NCI-H69 (cell line): ENCODE data around the gene TRIM7.
"Not testable (repeated sequence)": the region's sequence is repeated elsewhere in the genome, so short reads cannot be mapped to it uniquely, and the experiment has no call there.

Experiments
- DNase-seq: peaks from one replicate; lab custom pipeline; 2025; lab: John Stamatoyannopoulos, UW

The TRIM7 gene

GRCh38 chr5:181193656-181194055 lies 11.3 kb downstream of the TRIM7 start:
- no peak for DNase-seq

- no peak for DNase-seq
These were observed 12.5 kb downstream of the TRIM7 start for GRCh38 chr5:181192337-181193046.

DNA sequence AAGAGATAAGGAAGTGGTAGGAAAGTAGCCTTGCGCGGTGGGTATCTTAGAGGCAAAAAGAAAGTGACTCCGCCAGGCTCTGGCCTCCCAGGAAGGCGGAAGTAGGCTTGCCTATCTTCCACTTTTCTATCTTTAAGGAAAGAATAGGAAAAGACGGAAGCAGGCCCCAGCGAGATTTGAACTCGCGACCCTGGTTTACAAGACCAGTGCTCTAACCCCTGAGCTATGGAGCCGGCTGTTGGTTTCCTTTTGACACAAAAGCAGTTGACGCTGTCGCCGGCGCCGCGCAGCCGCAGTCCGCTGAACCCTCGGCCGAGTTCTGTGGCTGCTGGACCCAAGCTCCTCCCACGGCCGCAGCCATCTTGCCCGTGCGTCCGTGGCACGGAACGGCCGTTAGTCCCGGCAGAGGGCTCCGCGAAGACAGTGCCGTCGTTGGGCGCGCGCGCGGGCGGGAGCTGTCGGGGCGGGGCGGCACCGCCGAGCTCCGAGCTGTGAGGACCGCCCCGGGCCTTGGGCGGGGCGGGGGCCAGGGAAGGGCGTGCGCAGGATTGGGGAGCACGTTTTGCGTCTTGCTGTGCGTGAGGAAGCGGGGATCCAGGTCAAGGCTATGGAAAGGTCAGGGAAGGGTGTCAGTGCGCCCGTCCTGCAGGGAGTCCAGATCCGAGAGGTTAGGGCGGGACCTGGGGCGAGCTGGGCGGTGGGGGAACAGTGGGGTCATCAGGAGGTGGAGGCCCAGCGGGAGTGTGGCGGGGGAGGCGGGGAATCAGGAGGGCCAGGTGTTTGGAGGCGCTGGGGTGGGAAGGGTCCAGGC lies 13.3 kb downstream of the TRIM7 start:
- no peak for DNase-seq

DNA sequence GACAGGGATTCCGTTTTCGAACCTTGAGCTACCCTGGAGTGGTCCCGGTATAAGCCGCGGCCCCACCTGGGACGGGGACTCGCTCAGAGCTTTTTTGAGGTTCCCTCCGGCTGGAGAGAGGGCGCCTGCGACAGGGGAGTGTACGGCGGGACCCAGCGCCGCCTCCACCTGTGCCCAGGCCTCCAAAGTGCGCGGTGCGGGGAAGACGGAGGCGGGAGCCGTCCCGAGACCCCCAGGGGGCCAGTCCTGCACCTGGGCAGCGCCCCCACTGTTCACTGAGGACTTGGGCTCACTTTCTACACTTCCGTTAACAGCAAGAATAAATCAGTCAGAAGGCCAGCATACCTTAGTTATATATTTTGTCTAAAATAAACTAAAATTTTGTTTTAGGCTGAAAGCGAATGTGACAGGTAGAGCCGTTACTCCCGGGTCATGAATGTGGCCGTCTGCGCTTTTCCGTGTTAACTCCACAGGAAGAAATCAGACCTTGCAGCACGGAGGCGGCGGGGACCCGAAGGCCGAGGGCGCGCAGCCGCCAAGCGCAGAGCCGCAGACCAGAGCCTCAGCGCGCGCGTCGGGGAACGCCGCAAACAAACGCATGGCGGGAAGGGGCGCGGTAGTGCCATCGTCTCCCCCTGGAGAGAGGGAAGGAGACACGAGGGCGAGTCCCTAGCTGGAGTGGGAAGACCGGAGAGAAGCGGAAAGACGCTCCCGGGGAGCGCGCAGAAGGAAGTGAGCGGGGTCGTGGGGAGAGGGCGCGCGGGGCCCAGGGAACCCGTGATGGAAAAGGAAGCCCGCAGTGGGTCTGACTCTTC lies 14.1 kb downstream of the TRIM7 start:
- no peak for DNase-seq

DNA sequence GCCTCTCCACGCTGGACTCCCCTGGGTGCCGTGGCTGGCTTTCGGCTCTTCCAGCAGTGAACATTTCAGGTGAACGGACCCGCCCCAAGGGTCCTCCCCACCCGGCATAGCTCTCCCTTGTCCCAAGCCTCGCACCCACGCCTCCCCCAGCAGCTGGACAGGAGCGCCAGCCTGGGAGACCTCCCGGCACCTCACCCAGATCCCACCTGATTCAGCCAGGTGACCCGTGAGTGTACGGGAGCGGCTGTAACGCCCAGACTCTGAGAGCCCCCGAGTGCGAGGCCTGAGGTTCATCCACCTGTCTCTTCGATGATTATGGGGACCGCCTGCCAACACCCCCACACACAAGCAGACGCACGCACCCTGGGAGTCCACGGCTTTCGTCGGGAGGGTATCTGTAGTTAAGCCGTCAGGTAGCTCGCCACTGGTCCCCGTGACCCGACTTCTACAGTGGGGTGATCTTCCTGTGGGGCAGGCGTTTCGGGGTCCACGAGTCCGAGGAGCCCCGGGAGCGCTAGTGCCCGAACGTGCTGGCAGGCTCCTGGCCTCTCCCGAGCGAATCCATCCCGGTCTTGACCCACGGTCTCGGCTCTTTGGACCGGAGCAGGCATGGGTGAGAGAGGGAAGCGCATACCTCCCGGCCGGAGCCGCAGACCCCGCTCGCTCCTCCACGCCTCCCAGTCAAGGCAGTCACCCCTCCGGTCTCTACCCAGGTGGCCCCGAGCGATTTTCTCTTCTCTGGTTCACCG lies 14.9 kb downstream of the TRIM7 start:
- no peak for DNase-seq

GRCh38 chr5:181189363-181189961 lies 15.5 kb downstream of the TRIM7 start:
- DNase-seq: no peak

- DNase-seq: no peak
These were observed 16.2 kb downstream of the TRIM7 start for GRCh38 chr5:181188700-181189362.

- no peak for DNase-seq
These were observed 17.3 kb downstream of the TRIM7 start for GRCh38 chr5:181187500-181188213.

DNA sequence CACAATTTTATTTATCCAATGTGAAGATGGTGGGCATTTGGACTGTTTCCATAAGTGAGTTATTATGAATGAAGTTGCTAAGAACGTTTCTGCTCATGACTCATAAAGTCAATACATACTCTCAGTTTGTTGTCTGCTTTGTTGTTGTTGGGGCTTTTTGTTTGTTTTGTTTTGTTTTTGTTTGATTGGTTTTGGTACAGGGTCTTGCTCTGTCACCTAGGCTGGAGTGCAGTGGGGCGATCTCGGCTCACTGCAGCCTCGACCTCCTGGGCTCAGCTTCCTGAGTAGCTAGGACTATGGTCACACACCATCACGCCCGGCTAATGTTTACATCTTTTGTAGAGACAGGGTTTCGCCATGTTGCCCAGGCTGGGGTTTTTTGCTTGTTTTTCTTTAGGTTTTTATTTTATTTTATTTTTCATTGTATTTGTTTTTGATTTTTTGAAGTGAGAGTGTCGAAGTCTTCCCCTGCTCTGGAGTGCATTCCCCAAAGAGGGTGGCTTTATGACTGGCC lies 18.0 kb downstream of the TRIM7 start:
- DNase-seq: no peak

DNA sequence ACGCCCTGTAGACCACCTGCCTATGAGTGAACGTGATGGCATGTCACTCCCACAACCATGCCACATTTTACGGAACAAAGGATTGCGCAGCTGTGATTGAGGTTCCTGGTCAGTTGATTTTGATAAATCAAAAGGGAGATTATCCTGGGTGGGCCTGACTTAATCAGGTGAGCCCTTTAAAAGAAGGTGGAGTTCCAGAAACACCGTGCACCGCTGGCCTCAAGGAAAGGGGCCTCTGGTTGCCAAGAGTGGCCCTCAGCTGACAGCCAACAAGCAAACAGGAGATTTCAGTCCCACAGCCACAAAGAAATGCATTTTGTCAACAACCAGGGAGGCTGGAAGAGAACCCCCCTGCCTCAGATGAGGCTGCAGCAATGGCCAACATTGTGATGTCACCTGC lies 19.0 kb downstream of the TRIM7 start:
- DNase-seq: no peak

GRCh38 chr5:181185560-181185959 lies 19.4 kb downstream of the TRIM7 start:
- no peak for DNase-seq

- DNase-seq: no peak
These were observed 20.2 kb downstream of the TRIM7 start for GRCh38 chr5:181184845-181185216.

GRCh38 chr5:181182651-181183050 lies 22.3 kb downstream of the TRIM7 start:
- no peak for DNase-seq

DNA sequence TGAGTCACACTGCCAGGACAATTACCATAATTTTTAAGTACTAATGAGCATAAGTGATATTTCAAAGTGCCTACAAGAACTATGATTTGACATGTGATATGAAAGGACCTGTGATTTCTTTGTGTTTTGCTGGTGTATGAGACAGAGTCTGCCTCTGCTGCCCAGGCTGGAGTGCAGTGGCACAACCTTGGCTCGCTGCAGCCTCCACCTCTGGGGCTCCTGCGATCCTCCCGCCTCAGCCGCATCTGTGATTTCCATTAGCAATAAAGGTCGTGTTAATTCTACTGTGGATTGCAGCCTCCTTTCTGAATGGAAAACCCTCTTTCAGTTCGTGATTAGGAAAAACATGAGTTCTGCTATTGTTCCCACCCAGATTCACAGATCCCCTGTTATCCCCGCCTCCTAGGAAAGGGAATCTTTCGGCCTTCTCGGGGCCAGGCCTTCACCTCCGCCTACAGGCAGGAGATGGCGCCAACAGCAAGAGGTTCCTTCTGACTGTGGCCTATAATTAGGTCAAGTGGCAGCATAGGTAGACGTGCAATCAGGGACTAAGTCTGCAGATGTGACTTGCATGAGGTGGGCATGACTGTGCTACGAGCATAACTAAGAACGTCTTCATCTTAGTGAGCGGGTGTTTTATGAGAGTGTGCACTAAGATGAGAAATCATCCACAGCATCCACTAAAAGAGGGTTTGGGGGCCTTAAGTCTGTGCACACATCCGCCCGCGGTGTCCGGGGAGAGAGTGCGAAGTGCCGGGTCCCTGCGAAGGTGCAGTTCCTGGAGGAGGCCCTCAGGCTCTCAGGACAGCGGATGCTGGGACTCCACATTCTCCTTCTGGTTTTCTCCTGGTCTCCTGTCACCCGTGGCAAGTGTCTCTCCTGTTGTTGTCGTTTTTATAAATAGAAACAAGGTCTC lies 23.1 kb downstream of the TRIM7 start:
- no peak for DNase-seq

- DNase-seq: not testable (repeated sequence)
These were observed 27.4 kb downstream of the TRIM7 start for GRCh38 chr5:181177559-181177958.

- DNase-seq: no peak
These were observed 28.6 kb downstream of the TRIM7 start for GRCh38 chr5:181176254-181176952.

DNA sequence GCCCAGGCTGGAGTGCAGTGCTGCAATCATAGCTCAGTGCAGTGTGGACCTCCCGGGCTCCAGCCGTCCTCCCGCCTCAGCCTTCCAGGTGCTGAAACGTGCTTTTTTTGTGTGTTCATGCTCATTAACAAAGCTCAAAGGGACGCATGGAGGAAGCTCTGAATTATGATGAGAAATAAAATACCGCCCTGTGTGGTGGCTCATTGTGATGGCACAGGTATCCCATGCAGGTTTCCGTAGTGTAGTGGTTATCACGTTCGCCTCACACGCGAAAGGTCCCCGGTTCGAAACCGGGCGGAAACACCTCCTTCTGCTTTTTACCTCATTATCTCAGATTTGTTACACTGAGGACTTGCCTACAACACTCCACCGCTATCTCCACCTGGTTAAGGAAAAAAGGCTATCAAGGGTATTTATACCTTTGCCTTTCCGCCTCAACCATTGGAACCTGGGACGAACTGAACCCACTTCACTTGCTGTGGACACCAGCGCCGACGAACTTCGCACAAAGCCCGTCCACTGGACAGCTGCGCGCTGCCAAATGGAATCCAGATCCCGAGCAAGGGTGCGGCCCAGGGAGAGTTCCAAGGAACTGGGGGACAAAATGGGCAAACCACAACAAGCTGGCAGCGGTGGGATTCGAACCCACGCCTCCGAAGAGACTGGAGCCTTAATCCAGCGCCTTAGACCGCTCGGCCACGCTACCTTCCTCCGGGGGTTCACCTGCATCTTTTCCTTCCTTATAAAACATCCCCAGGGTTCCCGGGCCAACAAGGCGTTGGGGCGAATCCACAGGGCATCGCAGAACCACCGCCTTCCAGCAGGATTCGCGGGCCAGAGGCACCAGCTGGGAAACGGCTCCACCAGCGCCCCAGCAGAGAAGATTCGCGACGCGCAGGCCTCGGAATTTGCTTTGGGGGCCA lies 31.3 kb downstream of the TRIM7 start:
- DNase-seq: no peak
